OCI-LY7 (cell line): Measurements from ENCODE around the gene SNAI3.

Source experiments
- CTCF ChIP-seq: fragments of 200-600 bp; sonication (generic); conservative IDR thresholded peaks from 2 replicates; pipeline ENCODE4 v1.5.1; 2014; ENCODE audit warnings: mild to moderate bottlenecking, antibody characterized with exemption, low read length, moderate library complexity, mixed read lengths
- EZH2phosphoT487 ChIP-seq: fragments of 200-600 bp; sonication (generic); IDR thresholded peaks from 2 replicates; pipeline ENCODE4 v1.6.1; 2018; ENCODE audit warnings: low read depth, borderline replicate concordance, mild to moderate bottlenecking, mixed run types, antibody characterized with exemption, low read length, moderate library complexity, mixed read lengths

- no peak for TF ChIP-seq CTCF
- no peak for TF ChIP-seq EZH2phosphoT487
Measured at GRCh38 chr16:88665148-88665547, 21.2 kb downstream of the SNAI3 start.
